ENCODE results near the gene MAPKAPK2. TPM values are rescaled to one million over a fixed set of nuclear protein-coding genes. Genes with fewer than 3 reads are reported as not detected.
A peak's percentile ranks its signal among the peaks of the same experiment; 100 is the strongest.

Gene MAPKAPK2
- total RNA-seq, 1 experiment from 2014 or later, result 98.5 TPM

GRCh38 chr1:206719169-206719839, 34.6 kb downstream of the MAPKAPK2 start:
- ChIA-PET POLR2A (ENCODE audit: unreplicated experiment) (no interaction called here), CTCF (no interaction called here)
- no peak for DNase-seq
- Histone ChIP-seq H3K4me3 (ENCODE audit: low read length) (no peak overlapping the region), H3K9ac (ENCODE audit: low read length) (no peak overlapping the region), H3K36me3 (ENCODE audit: low read depth, low read length) (no peaks in the 10 kb centered on the region), H3K4me1 (ENCODE audit: insufficient read depth, low read length) (peaks cover 57% of the 10 kb centered on the region), H2AFZ (ENCODE audit: low read length) (no peak overlapping the region), H3K79me2 (ENCODE audit: low read length) (peaks cover 90% of the 10 kb centered on the region), H3K9me3 (ENCODE audit: low read length) (no peaks in the 10 kb centered on the region), H4K20me1 (ENCODE audit: low read length) (peaks cover 18% of the 10 kb centered on the region), H3K4me2 (ENCODE audit: low read length) (no peak overlapping the region), H3K27ac (ENCODE audit: low read length) (no peak overlapping the region), H3K9me2 (replicated peaks; ENCODE audit: low read length) (no peaks in the 10 kb centered on the region), H3F3A (ENCODE audit: low read length, unreplicated experiment) (peaks cover 6% of the 10 kb centered on the region), H3K27me3 (ENCODE audit: low read length) (no peaks in the 10 kb centered on the region)
- ATAC-seq, result no peak
- TF ChIP-seq EZH2phosphoT487 (IDR thresholded peaks at IDR 0.05; ENCODE audit: borderline replicate concordance, low read length) (no peak), EZH2 (IDR thresholded peaks at IDR 0.05; ENCODE audit: low read length, unreplicated experiment) (no peak)
- TF ChIP-seq, protein P1, sequence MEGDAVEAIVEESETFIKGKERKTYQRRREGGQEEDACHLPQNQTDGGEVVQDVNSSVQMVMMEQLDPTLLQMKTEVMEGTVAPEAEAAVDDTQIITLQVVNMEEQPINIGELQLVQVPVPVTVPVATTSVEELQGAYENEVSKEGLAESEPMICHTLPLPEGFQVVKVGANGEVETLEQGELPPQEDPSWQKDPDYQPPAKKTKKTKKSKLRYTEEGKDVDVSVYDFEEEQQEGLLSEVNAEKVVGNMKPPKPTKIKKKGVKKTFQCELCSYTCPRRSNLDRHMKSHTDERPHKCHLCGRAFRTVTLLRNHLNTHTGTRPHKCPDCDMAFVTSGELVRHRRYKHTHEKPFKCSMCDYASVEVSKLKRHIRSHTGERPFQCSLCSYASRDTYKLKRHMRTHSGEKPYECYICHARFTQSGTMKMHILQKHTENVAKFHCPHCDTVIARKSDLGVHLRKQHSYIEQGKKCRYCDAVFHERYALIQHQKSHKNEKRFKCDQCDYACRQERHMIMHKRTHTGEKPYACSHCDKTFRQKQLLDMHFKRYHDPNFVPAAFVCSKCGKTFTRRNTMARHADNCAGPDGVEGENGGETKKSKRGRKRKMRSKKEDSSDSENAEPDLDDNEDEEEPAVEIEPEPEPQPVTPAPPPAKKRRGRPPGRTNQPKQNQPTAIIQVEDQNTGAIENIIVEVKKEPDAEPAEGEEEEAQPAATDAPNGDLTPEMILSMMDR (conservative IDR thresholded peaks at IDR 0.05; ENCODE audit: low read depth, low read length), result no peak
- intact Hi-C loops (cut with micrococcal nuclease), result no loop called here
- BruUV-seq (replicated peaks), result no TSS peak

- H3K4me3 ChIP-seq (ENCODE audit: low read length), result no peak overlapping the region
- H3K79me2 ChIP-seq (ENCODE audit: low read length), result peaks cover 90% of the 10 kb centered on the region
- ATAC-seq (no peak), DNase-seq (no peak)
- TF ChIP-seq, protein P1 (conservative IDR thresholded peaks at IDR 0.05; ENCODE audit: low read depth, low read length), result no peak
- TF ChIP-seq EZH2phosphoT487 (IDR thresholded peaks at IDR 0.05; ENCODE audit: borderline replicate concordance, low read length) (no peak), EZH2 (IDR thresholded peaks at IDR 0.05; ENCODE audit: low read length, unreplicated experiment) (no peak)
- H3K36me3 ChIP-seq (ENCODE audit: low read depth, low read length), result no peaks in the 10 kb centered on the region
- H3F3A ChIP-seq (ENCODE audit: low read length, unreplicated experiment), result no peaks in the 10 kb centered on the region
- no peak overlapping the region for H2AFZ ChIP-seq (ENCODE audit: low read length)
- no peak overlapping the region for H3K9ac ChIP-seq (ENCODE audit: low read length)
- H3K4me1 ChIP-seq (ENCODE audit: insufficient read depth, low read length), result peaks cover 43% of the 10 kb centered on the region
- ChIA-PET POLR2A (ENCODE audit: unreplicated experiment) (no interaction called here), CTCF (no interaction called here)
- no peak overlapping the region for H3K27ac ChIP-seq (ENCODE audit: low read length)
- H3K27me3 ChIP-seq (ENCODE audit: low read length), result no peaks in the 10 kb centered on the region
- H4K20me1 ChIP-seq (ENCODE audit: low read length), result peaks cover 23% of the 10 kb centered on the region
- BruUV-seq (replicated peaks), result no TSS peak
- no peaks in the 10 kb centered on the region for H3K9me3 ChIP-seq (ENCODE audit: low read length)
- no peaks in the 10 kb centered on the region for H3K9me2 ChIP-seq (replicated peaks; ENCODE audit: low read length)
- no peak overlapping the region for H3K4me2 ChIP-seq (ENCODE audit: low read length)
- intact Hi-C loops (cut with micrococcal nuclease), result no loop called here
Measured at GRCh38 chr1:206721454-206721853, 36.7 kb downstream of the MAPKAPK2 start.

- DNase-seq (no peak), ATAC-seq (no peak)
- H3K9me2 ChIP-seq (replicated peaks; ENCODE audit: low read length), result no peaks in the 10 kb centered on the region
- H3K4me3 ChIP-seq (ENCODE audit: low read length), result no peak overlapping the region
- intact Hi-C loops (cut with micrococcal nuclease), result no loop called here
- CTCF ChIA-PET, result no interaction called here
- TF ChIP-seq, protein P1 (conservative IDR thresholded peaks at IDR 0.05; ENCODE audit: low read depth, low read length), result no peak
- TF ChIP-seq EZH2phosphoT487 (IDR thresholded peaks at IDR 0.05; ENCODE audit: borderline replicate concordance, low read length) (no peak), EZH2 (IDR thresholded peaks at IDR 0.05; ENCODE audit: low read length, unreplicated experiment) (no peak)
- no peaks in the 10 kb centered on the region for H3K9me3 ChIP-seq (ENCODE audit: low read length)
- H3K9ac ChIP-seq (ENCODE audit: low read length), result peak overlapping the region; percentile 56
- peaks cover 21% of the 10 kb centered on the region for H4K20me1 ChIP-seq (ENCODE audit: low read length)
- H3K79me2 ChIP-seq (ENCODE audit: low read length), result peaks cover 88% of the 10 kb centered on the region
- H3K27ac ChIP-seq (ENCODE audit: low read length), result peak overlapping the region; percentile 90
- no peaks in the 10 kb centered on the region for H3F3A ChIP-seq (ENCODE audit: low read length, unreplicated experiment)
- H2AFZ ChIP-seq (ENCODE audit: low read length), result no peak overlapping the region
- H3K4me1 ChIP-seq (ENCODE audit: insufficient read depth, low read length), result peaks cover 29% of the 10 kb centered on the region
- H3K27me3 ChIP-seq (ENCODE audit: low read length), result no peaks in the 10 kb centered on the region
- POLR2A ChIA-PET (ENCODE audit: unreplicated experiment), result no interaction called here
- no TSS peak for BruUV-seq (replicated peaks)
- no peaks in the 10 kb centered on the region for H3K36me3 ChIP-seq (ENCODE audit: low read depth, low read length)
- peak overlapping the region; percentile 66 for H3K4me2 ChIP-seq (ENCODE audit: low read length)
Measured at GRCh38 chr1:206722751-206723461, 38.2 kb downstream of the MAPKAPK2 start.
